OCI-LY7 (cell line): ENCODE data around the gene C6orf58.

Source experiments
- CTCF ChIP-seq: fragments of 200-600 bp; sonication (generic); conservative IDR thresholded peaks from 2 replicates; pipeline ENCODE4 v1.5.1; 2014; ENCODE audit warnings: mild to moderate bottlenecking, antibody characterized with exemption, low read length, moderate library complexity, mixed read lengths
- EZH2phosphoT487 ChIP-seq: fragments of 200-600 bp; sonication (generic); IDR thresholded peaks from 2 replicates; pipeline ENCODE4 v1.6.1; 2018; ENCODE audit warnings: low read depth, borderline replicate concordance, mild to moderate bottlenecking, mixed run types, antibody characterized with exemption, low read length, moderate library complexity, mixed read lengths

- TF ChIP-seq CTCF (no peak), EZH2phosphoT487 (no peak)
Observed at GRCh38 chr6:127578900-127579299, 1.9 kb downstream of the C6orf58 start.
